Measurements from ENCODE around the gene WASHC2A.
"Not testable (repeated sequence)": the region's sequence is repeated elsewhere in the genome, so short reads cannot be mapped to it uniquely, and the experiment has no call there.

Gene WASHC2A

GRCh38 chr10:50159856-50160255 is 92.1 kb downstream of the WASHC2A start:
- not testable (repeated sequence) for DNase-seq

GRCh38 chr10:50165038-50165437 is 97.3 kb downstream of the WASHC2A start:
- DNase-seq = not testable (repeated sequence)

- DNase-seq = not testable (repeated sequence)
Measured at GRCh38 chr10:50167833-50168232, 100.1 kb downstream of the WASHC2A start.

GRCh38 chr10:50169506-50169905 is 101.8 kb downstream of the WASHC2A start:
- DNase-seq = not testable (repeated sequence)

GRCh38 chr10:50174788-50175525 is 107.2 kb downstream of the WASHC2A start:
- DNase-seq = not testable (repeated sequence)
